ENCODE results near the gene LRPAP1.

LRPAP1 gene

DNA sequence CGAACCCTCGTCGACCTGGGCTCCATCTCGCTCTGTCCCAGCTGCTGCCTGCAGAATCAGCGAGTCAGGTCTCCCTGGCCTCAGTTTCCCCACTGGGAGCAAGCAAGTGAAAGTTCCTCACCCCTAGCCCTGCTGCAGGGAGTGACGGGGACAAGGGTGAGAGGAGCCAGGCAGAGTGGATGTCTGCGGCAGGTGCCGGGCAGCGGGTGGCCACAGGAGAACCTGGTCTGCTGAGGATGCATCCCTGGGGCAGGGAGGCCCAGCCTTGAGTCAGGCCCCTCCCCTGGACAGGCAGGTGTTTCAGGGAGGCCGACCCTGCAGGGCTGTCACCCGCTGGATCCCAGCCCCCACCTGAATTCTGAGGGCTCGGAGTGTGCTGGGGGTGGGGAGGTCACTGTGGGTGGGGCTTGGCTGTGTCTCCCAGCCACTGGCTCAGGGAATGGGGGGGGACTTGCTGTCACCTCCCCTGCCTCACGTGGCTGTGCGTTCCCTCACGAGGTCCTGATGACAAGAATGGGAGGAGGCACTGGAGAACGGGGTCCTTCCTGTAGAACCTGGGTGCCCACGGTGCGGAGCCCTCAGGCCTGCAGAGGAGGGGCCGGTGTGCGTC, 33.2 kb downstream of the LRPAP1 start:
- no peak for DNase-seq

DNA sequence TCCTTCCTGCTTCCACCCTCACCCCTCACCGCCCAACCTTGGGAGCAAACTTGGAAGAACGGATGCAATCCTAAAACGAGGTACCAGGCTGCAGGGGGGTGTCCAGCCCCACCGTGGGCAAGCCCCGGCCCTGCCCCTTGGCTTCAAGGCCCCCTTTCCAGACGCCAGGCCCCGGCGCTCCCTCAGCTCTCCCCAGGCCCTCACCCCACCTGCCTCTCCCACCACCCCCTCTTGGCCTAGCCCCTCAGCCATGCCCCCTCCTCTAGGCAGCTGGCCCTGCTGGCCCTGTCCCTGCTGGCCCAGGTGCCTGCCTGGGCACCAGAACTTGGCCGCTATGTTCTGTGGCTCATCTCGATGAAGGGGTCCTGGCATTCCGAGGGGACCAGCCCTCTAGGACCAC, 33.8 kb downstream of the LRPAP1 start:
- DNase-seq, result no peak

DNA sequence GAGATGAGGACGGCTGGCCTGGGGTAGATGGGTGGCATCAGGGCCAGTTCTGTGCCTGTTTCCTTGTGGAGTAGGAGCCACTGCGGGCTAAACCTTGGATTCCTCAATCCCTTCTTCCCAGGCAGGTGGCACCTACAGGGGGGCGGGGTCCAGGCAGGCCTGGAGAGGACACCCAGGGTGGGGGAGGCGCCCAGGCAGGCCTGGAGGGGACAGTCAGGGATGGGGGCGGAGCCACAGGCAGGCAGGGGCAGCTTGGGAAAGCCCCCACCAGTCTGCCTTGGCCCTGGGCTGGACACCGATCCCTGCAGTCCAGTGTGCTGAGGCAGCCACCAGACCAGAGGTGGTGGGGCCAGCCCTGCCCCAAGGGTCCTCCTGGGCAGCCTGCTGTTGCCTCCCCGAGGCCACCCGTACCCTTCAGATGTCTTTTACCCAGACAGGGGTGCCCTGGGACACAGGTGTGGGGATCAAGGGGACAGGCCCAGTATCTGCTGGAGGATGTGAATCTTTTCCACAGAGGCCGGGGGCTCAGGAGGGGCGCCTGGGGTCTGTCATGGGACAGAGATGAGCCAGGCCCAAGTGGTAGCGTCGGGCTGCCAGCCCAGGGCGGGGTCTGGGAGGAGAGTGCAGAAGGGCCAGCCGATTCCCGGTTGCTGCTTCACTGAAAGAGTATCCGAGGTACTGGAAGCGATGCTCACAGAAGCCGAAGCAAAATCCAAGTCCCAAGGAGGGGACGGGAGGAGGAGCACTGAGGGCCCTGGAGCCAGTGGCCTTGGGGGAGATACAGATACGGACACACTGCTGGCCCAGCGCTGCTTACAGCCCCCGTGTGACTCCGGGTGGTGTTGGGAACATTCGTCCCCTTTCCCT, 34.5 kb downstream of the LRPAP1 start:
- DNase-seq, result no peak

DNA sequence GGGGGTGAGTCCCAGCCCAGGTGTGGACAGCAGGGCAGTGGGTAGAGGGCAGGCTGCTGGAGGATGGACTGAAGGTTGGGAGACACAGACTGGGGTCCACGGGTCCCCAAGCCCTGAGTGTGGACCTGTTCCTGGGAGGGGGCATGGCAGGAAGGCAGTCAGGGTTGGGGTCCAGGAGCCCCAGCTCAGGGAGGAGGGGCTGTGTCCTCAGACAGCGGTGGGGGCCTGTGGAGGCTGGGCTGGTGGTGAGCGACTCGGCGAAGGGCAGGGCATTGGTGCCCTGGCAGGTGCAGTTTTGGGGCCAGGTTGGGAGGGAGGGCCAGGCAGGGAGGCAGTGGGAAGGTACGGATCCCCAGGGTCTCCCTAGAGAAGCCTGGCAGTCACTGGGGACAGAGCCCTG, 35.1 kb downstream of the LRPAP1 start:
- DNase-seq, result no peak

DNA sequence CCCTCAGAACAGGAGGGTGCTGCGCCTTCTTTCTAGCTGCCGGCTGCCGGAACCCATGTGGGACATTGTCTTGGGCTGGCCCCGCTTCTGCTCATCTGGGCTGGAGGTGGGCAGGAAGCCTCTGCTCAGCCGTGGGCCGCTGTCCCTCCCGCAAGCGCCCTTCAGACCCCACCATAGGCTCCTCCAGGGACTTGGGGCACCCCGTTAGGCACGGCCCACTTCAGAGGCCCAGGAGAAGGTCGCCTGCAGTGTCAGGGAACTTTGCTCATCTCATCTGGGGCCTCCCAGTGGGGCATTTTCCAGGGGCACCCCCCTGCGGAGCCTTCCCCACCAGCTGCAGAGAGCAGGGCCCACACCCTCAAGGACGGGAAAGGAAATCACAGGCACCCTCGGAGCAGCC, 36.2 kb downstream of the LRPAP1 start:
- DNase-seq, result no peak

DNA sequence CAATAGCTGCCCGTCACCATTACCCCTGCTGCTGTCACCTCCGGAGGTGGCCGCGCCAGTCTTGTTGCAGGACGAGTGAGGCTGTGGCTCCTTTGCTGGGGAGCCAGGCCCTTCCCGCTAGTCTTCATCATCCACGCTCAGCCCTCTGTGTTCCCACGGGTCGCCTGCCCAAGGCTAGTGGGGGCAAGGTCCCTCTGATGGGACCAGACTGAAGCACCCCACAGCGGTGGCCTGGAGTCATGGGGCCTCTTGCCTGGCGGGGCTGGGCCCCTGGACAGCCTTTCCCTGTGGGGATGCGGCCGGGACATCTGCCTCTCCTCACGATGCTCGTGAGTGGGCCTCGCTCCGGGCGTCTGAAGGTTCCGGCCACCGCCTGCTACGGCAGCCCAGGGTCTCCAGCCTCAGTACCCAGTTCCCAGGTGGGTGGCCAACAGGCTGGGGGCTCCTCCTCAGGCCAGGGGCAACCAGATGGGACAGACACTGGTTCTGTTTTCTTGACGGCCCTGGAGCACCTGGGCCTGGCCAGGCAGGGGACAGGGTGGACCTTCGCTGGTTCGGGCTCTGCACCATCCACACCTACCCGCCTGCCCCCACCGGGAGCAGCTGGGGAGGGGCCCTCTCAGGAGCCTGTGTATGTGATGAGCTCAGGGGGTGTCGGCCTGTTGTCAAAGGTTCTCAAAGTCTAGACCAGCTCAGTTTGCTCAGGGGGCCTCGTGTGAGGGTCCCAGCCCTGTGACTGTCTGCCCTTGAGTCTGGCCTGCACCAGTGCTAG, 36.8 kb downstream of the LRPAP1 start:
- no peak for DNase-seq

DNA sequence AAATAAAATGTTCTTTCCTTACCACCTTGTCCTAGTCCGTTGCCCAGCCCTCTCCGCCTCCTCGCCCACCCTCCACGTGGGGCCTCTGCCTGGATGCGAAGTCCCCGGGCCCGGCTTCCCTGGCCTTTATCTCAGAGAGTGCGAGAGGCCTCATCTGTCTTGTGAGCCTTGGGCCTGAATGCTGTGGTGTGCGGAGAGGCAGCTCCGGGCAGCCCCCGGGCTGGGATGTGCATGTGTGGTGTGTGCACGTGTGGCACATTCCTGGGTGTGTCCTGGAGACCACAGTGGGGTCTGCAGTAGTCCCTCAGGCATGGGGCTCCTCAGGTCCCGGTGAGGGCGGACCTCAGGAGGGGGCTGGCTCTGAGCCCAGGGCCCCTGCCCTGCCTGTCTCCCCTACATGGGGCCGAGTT, 37.8 kb downstream of the LRPAP1 start:
- no peak for DNase-seq

DNA sequence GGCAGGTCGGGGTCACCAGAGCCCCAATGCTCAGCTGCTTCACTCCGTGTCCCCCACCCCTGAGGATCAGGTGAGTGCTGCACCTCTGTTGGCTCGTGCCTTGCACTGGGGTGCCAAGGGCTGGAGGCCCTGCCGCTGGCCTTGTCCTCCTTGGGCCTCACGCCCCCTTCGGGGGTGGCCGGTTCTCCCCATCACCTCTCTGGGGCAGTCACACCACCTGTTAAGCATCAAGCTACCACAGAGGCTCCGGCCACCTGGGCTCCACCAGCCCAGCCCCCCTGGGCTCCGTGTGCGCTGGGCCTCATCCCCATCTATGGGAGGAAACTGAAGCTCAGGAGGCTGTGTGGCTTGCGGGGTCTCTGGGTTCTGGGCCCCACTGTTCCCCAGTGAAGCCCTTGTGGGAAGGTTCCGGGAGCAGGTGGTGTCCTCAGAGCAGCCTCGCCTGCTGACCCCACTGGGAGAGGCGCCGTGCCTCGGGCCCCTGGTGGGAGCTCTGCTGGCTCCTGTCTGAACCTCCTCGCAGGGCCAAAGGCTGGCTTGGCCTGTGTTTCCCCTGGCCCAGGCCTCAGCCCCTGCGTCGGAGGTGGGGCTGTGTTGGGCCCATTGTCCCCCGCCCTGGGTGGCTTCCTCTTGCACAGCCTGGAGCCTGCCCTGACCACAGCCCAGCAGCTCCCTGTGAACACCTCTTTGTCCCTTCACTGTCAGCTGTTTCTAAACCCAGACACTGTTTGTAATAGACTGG, 38.3 kb downstream of the LRPAP1 start:
- DNase-seq, result no peak

DNA sequence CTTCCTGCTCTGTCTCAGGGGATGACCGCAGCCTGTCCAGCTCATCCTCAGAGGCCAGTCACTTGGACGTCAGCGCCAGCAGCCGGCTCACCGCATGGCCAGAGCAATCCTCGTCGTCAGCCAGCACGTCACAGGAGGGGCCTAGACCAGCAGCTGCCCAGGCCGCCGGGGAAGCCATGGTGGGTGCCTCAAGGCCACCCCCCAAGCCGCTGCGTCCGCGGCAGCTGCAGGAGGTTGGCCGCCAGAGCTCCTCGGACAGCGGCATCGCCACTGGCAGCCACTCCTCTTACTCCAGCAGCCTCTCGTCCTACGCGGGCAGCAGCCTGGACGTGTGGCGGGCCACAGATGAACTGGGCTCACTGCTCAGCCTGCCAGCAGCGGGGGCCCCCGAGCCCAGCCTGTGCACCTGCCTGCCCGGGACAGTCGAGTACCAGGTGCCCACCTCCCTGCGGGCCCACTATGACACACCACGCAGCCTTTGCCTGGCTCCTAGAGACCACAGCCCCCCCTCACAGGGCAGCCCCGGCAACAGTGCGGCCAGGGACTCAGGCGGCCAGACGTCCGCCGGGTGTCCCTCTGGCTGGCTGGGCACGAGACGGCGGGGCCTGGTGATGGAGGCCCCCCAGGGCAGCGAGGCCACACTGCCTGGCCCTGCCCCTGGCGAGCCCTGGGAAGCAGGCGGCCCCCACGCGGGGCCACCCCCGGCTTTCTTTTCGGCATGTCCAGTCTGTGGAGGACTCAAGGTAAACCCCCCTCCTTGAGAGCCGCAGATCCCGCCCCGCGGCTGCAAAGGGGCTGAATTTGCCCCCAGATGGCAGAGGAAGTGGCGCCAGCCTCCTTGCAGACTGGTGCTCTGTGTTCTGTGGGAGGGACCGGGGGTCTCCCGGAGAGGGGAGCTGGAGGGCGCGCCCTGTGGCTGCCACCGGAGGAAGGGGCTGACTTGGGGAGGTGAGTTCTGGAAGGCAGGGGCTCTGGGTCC, 39.2 kb downstream of the LRPAP1 start:
- DNase-seq, result no peak

DNA sequence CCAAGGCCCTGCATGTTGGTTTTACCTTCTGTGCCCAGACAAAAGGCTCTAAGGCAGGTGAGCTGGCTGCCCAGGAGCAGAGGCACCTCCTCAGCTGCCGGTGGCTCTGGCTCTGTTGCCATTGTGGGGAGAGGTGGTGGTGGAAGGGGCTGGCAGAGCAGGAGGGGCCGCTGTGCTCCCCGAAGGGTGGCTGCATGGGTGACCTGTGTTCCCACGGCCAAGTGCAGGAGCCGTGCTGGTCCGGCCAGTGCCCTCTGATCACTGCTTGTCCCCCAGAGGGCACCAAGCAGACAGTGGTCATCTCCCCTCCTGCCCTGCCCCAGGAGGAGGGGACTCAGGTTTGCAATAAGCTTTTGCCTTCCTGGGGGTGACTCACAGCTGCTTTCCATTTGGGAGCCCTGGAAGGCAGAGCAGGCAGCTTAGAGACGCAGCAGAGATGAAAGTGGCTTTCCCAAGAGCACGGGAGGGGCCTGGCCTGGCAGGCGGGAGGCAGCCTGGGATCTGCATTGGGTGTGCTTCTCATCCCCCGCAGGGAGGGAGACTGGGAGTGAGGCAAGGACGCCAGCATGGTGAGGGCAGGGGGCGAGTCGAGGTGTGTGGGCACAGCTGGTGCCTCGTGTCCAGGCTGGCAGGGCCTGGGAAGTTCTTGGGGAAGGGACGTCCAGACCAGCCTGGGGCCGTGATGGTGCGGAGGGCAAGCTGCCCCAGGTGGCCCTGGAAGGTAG, 40.4 kb downstream of the LRPAP1 start:
- no peak for DNase-seq

DNA sequence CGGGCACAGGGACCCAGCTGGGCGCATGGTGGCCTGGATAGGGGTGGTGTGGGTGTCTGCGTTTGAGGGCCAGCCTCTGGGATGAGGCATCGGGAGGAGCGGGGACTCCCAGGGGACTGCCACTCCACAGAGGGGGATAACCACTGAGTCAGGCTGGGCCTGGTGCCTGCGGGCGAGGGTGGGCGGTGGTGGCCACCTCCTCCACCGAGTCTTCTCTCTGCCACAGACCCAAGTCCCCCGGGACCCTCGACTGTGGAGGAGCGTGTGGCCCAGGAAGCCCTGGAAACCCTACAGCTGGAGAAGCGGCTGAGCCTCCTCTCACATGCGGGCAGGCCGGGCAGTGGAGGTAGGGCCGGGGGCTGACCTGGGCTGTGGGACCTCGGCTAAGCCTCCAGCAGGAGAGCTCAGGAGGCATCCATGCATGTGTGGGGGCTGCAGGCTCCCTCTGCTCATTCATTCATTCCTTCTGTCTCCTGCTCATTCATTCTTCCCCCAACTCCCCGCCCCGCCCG, 42.7 kb downstream of the LRPAP1 start:
- DNase-seq, result no peak

DNA sequence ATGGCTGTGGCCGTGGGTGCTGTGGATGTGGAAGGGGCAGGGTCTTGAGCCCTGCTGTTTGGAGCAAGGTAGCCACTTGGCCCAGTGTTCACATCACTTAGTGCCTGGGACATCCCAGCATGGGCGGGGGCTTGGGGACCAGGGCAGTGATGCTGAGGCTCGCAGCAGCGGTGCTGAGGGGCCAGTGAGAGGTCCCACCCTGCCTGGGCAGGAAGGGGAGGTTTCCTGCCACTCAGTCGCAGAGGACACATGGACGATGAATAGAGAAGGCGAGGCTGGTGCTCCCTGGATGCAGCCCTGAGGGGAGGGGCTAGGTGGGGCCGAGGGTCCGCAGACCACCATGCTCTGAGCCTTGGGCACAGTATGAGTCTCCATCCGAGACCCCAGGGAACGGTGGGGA, 43.4 kb downstream of the LRPAP1 start:
- DNase-seq, result no peak

DNA sequence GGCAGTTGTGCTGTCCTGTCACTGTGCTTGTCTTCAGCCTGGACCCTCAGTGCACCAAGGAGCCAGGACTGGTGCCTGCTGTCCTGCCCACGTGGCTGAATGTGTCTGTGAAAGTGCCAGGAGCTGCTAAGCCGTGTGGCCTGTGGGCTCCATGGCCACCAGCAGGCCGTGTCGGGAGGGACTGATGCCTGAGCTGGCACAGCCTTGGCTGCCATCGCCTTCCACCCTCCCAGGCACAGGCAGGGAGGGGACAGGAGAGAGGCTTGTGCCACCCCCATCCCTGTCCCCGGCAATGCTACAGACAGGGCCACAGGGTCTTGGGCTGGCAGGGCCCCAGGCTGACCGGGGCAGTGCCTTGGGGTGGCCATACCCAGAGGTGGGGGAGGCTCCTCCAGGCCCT, 44.4 kb downstream of the LRPAP1 start:
- no peak for DNase-seq

DNA sequence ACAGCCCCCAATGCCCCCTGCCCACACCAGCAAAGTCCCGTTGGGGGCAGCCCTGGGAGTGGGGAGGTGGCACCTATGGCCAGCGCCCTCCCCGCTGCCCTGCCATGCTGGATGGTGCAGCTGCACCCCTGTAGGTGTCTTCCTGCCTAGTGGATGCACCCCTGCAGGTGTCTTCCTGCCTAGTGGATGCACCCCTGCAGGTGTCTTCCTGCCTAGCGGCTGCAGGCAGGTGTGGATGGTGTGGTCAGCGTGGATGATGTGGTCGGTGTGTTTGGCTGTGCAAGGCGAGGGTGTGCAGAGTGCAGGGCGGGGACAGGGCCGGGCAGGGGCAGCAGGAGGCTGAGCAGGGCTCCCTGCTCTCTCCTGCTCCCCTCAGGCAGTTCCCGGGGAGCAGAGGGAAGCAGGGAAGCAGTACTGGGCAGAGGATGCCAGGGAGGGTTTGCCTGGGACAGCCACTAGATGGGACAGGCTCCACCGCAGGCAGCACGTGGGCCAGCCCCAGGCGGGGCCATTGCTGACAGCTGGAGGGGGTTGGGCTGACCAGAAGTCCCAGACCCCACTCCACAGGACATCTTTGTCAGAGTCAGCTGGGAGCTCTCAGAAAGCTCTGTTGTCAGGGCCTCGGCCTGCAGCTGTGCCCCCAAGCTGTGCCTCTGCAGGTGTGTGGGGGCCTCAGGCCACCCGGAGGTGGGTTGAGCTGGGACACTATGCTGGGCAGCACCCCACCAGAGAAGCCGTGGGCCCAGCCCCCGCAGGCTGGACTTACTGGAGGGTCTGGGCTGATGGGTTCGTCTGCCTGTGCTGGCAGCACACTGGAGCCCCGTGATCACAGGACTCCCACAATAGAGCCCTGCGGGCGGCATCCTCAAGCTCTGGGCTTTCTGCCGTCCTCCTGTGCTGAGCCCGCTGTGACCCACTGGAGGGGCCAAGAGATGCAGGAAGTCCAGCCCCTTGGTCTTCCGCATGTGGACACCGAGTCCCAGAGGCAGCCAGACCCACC, 45.4 kb downstream of the LRPAP1 start:
- DNase-seq, result no peak

DNA sequence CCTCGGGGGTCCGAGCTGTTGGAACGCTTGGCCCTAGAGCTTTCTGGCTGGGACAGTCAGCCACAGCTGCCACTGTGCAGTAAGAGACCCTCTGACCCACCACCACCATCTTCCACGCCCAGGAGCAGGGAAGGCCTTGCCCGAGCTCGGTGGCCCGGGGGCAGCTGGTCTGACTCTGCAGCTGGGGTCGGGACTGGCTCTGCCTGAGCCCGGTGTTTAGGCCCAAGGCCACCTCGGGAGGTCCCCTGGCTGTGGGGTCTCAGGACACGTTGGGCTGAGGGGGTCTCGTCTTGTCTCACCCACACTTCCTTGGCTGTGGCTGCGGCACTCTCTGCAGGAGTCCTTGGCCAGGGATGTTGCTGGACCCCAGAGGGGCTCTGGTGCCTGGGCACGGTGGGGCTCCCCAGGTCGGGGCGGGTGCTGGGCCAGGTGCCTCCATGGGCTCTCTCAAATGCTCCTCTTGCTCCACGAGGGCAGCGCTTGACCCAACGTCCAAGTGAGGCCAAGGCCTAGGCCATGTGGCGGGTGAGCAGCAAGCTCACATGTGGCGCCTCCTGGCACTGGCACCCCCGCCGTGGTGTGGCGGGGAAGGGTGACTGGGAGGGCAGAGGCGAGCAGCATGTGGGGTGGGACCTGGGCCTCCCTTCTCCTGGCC, 46.2 kb downstream of the LRPAP1 start:
- no peak for DNase-seq

DNA sequence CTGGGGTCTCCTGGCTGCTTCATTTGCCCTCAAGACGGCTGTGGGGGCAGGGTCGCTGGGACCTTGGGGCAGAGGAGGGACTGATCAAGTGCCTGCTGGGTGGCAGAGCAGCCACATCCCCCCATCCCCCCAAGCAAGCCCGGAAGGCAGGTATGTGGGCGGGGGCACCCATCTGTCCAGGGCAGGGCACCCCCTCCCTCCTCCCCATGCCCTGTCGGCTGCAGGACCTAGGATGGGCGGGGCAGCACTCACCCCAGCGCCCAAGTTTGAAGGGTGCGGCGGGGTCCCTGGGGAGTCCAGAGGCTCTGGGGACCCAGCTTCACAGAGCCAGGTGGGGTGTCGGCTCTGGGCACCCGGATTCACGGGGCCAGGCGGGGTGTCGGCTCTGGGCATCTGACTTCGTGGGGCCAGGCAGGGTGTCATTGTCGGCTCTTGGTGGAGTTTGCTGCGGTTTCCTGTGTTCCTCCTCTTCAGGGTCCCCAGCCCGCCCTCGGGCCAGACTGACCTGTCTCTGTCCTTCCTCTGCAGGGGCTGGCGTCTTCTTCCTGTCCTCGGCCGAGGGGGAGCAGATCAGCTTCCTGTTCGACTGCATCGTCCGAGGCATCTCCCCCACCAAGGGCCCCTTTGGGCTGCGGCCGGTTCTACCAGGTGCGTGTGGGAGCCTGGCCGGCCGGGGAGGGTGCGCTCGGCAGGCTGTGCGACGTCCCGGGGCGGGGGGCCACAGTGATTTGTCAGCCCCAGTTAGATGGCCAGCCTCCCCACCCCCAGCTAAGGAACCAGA, 47.0 kb downstream of the LRPAP1 start:
- DNase-seq, result no peak

DNA sequence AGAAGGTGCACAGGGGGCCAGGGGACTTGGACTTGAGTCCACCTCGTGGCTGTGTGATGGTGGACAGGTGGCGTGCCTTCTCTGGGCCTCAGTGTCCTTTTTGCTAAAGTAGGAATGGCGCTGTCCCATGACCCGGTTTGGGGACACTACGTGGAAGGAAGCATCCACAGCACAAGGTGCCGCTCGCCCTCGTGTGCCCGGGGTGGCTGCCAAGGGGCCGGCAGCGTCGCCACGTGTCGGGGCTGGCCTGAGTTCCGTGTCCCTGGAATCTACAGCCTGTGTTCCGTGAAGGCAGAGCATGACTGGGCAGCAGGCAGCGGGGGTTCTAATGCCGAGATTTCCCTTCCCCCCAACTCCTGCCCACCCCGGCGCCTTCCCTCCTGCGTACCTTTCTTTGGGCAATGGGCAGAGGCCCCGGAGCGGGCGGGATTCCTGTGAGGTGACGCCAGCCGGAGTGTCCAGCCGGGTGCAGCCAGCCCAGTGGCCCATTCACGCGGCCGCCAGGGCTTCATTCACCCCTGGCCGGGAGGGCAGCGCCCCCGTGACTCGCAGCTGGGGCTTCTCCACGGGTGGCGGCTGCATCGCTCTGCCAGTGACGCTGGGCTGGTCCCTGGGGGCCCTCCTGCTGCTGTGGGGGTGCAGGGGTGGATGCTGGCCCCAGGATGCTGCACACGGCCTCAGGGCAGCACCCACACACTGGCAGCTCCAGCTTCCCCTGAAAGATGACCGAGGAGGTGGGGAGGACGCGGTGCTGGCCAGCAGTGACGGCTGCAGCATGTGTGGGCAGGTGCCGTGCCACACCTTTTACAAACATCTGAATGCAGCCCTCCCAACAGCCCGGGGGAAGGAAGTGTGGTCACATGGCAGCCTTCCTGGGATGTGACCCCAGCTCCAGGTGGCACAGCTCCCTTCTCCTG, 47.9 kb downstream of the LRPAP1 start:
- no peak for DNase-seq

Measured in NCI-H1436 (cell line).